ENCODE measurements around the gene CEACAM16. TPM values are rescaled to one million over a fixed set of nuclear protein-coding genes. Genes with fewer than 3 reads are reported as not detected.

CEACAM16 gene
- total RNA-seq, 2 experiments from 2014 or later, result not detected

- Histone ChIP-seq H2AFZ (ENCODE audit: low read length) (peak overlapping the region; percentile 65; the same call in 1 of the 2 replicates), H3K9me3 (ENCODE audit: low read length) (no peaks in the 10 kb centered on the region), H3K9me2 (ENCODE audit: insufficient read depth, low read length) (no peaks in the 10 kb centered on the region), H3K4me3 (ENCODE audit: low read depth, low read length, poor library complexity, severe bottlenecking) (no peak overlapping the region), H4K20me1 (ENCODE audit: insufficient read depth, low read length) (no peaks in the 10 kb centered on the region), H3K36me3 (ENCODE audit: insufficient read depth, low read length) (no peaks in the 10 kb centered on the region), H3K4me1 (ENCODE audit: insufficient read depth, low read length, poor library complexity, severe bottlenecking) (peaks cover 25% of the 10 kb centered on the region), H3K79me2 (ENCODE audit: insufficient read depth, low read depth, low read length) (no peaks in the 10 kb centered on the region), H3K27ac (ENCODE audit: low read depth, low read length, poor library complexity, severe bottlenecking) (peak overlapping the region; percentile 16), H3K4me2 (ENCODE audit: low read length) (peak overlapping the region; percentile 25; the same call in 1 of the 2 replicates)
- BruUV-seq (replicated peaks), result no TSS peak
- DNase-seq (ENCODE audit: low spot score), result peak; percentile 34
- intact Hi-C loops (cut with micrococcal nuclease; ENCODE audit: unreplicated experiment), result no loop called here
- TF ChIP-seq EZH2phosphoT487 (IDR thresholded peaks at IDR 0.05; ENCODE audit: borderline replicate concordance, low read depth, low read length) (no peak), CTCF (conservative IDR thresholded peaks at IDR 0.05; ENCODE audit: low read length) (no peak)
- ChIA-PET POLR2A (interaction anchor here (0.6 to 0.9 kb wide), 2 partner anchors 12 to 104 kb away, joined by 3 read pairs; no protein-coding TSS in a partner anchor), CTCF (ENCODE audit: unreplicated experiment) (no interaction called here)
These were observed 42.3 kb downstream of the CEACAM16 start for GRCh38 chr19:44741258-44741731.

- Histone ChIP-seq H3K36me3 (ENCODE audit: insufficient read depth, low read length) (no peaks in the 10 kb centered on the region), H4K20me1 (ENCODE audit: insufficient read depth, low read length) (no peaks in the 10 kb centered on the region), H3K4me3 (ENCODE audit: low read depth, low read length, poor library complexity, severe bottlenecking) (no peak overlapping the region), H3K9me3 (ENCODE audit: low read length) (no peaks in the 10 kb centered on the region), H3K79me2 (ENCODE audit: insufficient read depth, low read depth, low read length) (no peaks in the 10 kb centered on the region), H3K27ac (ENCODE audit: low read depth, low read length, poor library complexity, severe bottlenecking) (no peak overlapping the region), H3K9me2 (ENCODE audit: insufficient read depth, low read length) (no peaks in the 10 kb centered on the region), H3K4me1 (ENCODE audit: insufficient read depth, low read length, poor library complexity, severe bottlenecking) (peaks cover 30% of the 10 kb centered on the region), H2AFZ (ENCODE audit: low read length) (peak overlapping the region; percentile 41; the same call in 1 of the 2 replicates), H3K4me2 (ENCODE audit: low read length) (no peak overlapping the region; the same call in 1 of the 2 replicates)
- ChIA-PET CTCF (ENCODE audit: unreplicated experiment) (no interaction called here), POLR2A (interaction anchor here (0.6 to 0.9 kb wide), 2 partner anchors 11 to 104 kb away, joined by 3 read pairs; no protein-coding TSS in a partner anchor)
- intact Hi-C loops (cut with micrococcal nuclease; ENCODE audit: unreplicated experiment), result no loop called here
- no TSS peak for BruUV-seq (replicated peaks)
- no peak for DNase-seq (ENCODE audit: low spot score)
- TF ChIP-seq EZH2phosphoT487 (IDR thresholded peaks at IDR 0.05; ENCODE audit: borderline replicate concordance, low read depth, low read length) (no peak), CTCF (conservative IDR thresholded peaks at IDR 0.05; ENCODE audit: low read length) (no peak)
These were observed 42.9 kb downstream of the CEACAM16 start for GRCh38 chr19:44741841-44742329.

Measured in OCI-LY7 (cell line).